COLO668 (cell line): Measurements from ENCODE around the gene AOC3.
"Not testable (repeated sequence)": the region's sequence is repeated elsewhere in the genome, so short reads cannot be mapped to it uniquely, and the experiment has no call there.

Experiments used
- DNase-seq: peaks from one replicate; lab custom pipeline; 2025; ENCODE audit not compliant: unreplicated experiment; lab: John Stamatoyannopoulos, UW

Gene AOC3

DNA sequence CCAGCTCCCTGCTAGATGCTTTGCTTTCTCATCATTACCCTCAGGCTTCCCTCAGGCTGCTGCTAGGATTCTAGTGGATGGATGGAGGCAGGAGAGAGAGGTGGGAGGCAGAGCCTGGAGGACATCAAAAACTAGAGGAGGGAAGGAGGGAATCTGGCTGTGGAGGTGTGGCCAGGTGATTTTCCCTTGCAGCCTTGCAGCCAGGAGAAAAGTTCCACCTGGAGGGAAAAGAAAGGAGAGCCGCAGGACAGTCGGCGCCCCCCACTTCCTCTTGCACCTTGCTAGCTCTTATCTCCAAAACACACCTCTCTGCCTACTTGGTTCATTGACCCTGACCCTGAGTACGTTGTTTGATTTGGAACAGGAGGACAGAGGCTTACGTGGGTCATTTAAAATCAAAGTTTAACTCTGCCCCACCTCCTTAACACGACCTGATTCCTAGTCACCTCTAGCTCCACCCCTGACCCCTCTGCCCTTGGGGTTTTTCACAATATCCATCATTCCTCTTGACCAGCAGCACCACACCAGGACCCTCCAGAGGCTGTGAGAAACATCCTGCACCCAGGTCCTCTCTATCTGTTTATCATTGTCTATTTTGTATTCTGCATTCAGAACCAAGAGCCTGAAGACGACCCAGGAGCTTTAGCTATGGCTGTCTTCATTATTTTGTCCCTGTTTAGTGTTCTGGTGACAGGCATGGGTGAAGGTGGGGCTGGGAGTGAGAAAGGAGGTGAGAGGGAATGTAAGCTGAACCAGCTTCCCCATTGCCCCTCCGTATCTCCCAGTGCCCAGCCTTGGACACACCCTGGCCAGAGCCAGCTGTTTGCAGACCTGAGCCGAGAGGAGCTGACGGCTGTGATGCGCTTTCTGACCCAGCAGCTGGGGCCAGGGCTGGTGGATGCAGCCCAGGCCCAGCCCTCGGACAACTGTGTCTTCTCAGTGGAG lies 15.9 kb downstream of the AOC3 start:
- DNase-seq = no peak

DNA sequence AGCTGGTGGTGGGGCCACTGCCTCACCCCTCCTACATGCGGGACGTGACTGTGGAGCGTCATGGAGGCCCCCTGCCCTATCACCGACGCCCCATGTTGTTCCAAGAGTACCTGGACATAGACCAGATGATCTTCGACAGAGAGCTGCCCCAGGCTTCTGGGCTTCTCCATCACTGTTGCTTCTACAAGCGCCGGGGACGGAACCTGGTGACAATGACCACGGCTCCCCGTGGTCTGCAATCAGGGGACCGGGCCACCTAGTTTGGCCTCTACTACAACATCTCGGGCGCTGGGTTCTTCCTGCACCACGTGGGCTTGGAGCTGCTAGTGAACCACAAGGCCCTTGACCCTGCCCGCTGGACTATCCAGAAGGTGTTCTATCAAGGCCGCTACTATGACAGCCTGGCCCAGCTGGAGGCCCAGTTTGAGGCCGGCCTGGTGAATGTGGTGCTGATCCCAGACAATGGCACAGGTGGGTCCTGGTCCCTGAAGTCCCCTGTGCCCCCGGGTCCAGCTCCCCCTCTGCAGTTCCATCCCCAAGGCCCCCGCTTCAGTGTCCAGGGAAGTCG lies 16.8 kb downstream of the AOC3 start:
- DNase-seq = not testable (repeated sequence)

DNA sequence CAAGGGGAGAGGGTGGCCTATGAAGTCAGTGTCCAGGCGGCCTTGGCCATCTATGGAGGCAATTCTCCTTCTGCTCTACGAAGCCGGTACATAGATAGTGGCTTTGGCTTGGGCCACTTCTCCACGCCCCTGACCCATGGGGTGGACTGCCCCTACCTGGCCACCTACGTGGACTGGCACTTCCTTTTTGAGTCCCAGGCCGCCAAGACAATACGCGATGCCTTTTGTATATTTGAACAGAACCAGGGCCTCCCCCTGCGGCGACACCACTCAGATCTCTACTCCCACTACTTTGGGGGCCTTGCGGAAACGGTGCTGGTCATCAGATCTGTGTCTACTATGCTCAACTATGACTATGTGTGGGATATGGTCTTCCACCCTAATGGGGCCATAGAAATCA lies 17.3 kb downstream of the AOC3 start:
- DNase-seq = no peak

DNA sequence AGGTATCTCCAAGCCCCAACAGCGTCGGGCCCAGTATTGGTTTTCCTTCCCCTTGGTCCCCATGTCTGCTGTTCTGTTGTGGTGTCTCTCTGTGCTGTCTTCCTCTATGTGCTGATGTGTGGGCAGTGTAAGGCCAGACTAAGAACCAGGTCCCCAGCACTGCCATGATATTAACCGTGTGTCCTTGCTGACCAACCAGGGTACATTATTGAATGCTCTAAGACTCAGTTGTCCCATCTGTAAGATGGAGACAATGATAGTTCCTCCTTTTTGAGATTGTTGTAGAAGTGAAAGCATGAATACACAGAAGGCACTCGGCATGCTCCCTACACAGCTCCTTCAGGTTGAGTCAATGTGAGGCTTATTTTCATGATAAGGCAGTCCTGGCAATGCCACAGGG lies 20.6 kb downstream of the AOC3 start:
- DNase-seq = no peak

DNA sequence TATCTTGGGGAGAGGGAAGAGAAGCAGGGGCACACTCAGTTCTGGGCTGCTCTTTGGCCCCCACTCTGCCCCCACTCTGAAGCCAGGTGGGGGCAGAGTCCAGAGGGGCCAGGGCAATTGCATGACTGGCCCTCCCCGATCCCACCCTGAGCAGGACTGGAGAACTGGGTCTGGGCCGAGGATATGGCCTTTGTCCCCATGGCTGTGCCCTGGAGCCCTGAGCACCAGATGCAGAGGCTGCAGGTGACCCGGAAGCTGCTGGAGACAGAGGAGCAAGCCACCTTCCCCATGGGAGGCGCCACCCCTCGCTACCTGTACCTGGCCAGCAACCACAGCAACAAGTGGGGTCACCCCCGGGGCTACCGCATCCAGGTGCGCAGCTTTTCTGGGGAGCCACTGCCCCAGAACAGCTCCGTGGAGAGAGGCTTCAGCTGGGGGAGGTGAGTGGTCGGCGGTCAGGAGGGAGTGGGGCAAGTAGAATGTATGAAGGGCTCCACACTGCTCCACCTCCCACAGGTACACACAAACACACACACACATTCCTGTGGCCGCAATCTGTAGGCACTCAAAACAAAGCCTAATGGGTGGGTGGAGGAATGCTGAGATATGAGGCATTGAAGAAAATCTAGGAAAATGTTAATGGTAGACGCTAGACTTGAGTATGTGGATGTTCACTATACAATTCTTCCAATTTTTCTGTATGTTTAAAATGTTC lies 21.4 kb downstream of the AOC3 start:
- no peak for DNase-seq

DNA sequence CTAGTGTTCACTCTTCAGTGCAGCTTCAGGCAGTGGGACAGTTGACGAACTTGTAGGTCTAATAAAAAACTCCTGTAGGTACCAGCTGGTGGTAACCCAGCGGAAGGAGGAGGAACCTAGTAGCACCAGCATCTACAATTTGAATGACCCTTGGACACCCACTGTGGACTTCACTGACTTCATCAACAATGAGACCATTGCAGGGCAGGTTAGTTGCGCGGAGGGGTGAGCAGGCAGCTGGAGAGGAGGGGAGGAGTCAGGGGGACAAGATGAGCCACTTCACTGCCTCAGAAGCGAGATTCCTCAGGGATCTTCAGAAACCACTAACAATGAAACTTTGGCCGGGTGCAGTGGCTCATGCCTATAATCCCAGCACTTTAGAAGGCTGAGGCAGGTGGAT lies 22.3 kb downstream of the AOC3 start:
- DNase-seq = no peak

DNA sequence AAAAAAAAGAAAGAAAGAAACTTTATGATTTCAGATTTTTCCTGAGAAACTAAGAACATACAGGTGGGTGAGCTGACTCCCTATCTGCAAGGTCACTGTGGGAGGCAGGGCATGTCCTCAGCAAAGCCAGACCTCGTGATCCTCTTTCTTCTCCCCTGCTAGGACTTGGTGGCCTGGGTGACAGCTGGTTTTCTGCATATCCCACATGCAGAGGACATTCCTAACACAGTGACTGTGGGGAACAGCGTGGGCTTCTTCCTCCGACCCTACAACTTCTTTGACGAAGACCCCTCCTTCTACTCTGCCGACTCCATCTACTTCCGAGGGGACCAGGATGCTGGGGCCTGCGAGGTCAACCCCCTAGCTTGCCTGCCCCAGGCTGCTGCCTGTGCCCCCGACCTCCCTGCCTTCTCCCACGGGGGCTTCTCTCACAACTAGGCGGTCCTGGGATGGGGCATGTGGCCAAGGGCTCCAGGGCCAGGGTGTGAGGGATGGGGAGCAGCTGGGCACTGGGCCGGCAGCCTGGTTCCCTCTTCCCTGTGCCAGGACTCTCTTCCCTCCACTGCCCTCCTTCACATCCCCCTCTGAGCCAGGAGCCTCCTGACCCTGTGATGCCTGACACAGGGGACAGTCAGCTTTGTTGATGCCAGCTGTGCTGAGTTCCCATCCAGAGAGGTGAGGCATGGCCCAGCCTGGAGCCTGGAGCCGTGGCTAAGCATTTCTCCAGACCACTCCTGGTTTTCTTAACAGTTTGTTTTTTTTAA lies 23.1 kb downstream of the AOC3 start:
- not testable (repeated sequence) for DNase-seq

DNA sequence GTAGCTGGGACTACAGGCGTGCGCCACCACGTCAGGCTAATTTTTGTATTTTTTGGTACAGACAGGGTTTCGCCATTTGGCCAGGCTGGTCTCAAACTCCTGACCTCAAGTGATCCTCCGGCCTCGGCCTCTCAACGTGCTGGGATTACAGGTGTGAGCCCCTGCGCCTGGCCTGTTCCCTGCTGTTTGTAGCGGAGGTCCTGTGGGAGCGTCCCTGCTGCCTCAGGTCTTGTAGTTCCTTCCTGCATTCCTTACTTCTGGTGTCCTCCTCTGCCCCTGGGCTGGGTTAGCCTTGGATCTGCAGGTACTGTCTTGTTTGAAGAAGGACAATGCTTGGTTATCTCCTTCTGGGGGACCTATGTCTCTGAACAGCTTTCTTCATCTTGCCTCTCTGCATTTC lies 26.0 kb downstream of the AOC3 start:
- DNase-seq = no peak

DNA sequence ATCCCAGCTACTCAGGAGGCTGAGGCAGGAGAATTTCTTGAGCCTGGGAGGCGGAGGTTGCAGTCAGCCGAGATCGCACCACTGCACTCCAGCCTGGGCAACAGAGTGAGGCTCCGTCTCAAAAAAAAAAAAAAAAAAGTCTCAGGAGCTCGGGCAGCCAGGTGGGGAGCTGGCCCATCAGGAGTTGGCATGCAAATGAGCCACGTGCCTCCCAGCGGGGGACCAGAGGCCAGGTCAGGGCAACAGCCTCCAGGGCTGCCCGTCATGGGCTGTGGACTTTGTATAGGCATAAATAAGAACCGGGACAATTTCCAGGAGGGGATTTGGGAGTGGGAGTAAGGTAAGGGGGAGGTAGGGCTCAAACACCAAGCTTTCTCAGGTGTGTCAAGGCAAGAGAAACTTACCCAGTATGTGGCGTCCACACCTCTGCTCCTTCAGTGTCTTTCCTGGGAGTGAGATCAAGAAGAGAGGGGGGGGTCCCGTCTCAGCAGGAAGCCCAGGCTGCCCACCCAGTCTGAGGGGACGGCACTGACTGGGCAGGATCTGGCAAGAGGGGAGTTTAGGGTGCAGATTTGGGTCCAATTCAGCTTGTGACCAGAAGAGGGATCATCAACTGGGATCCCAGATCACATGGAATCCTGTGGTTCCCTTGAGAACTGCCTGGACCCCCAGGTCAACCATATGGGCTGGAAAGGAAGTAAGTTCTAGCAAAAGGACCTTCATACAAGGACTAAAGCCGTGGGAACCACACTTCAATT lies 27.3 kb downstream of the AOC3 start:
- DNase-seq = peak; percentile 0

DNA sequence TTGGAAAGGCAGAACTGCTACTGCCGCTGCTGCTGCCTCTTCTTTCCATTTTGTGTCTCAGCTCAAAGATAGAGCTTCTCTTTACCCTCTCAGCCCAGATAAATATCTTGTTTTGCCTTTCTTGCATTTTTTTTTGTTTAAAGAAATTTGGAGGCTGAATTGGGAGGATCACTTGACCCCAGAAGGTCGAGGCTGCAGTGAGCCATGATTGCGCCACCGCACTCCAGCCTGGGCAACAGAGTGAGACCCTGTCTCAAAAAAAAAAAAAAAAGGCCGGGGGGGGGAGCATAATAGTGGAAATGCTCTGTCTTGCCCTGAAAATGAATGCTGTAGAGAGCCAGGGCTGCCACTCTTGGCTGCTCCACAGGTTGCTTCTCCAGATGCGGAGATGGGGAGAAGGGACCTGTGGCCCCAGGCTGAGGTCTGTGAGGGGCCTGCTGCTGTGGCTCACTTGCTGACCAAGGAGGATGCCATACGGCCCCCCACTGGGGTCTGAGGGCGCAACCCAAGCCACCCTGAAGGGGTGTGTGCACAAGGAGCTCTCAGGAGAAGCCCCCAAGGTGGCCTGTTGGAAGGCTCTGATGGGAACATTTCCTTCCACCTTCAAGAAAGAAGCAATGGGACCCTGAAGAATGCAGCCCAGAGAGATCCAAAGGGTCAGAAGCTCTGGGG lies 28.1 kb downstream of the AOC3 start:
- DNase-seq = no peak

DNA sequence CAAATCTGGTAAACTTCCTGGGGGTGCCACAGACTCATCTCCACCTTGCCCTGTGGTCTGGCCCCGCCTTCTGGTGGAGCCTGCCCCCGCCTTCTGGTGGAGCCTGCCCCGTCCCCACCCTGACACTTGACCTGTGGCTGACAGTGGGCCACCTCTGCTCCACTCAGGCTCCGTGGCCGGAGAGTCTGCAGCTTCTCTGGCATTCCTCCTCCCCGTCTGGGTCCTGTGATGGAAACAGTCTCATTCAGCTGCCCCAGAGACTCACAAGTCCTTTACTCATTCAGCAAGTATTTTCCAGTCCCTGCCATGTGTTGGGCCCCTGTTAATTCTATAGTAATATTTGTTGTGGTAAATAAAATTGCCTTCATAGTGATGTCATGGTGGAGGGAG lies 28.6 kb downstream of the AOC3 start:
- no peak for DNase-seq

DNA sequence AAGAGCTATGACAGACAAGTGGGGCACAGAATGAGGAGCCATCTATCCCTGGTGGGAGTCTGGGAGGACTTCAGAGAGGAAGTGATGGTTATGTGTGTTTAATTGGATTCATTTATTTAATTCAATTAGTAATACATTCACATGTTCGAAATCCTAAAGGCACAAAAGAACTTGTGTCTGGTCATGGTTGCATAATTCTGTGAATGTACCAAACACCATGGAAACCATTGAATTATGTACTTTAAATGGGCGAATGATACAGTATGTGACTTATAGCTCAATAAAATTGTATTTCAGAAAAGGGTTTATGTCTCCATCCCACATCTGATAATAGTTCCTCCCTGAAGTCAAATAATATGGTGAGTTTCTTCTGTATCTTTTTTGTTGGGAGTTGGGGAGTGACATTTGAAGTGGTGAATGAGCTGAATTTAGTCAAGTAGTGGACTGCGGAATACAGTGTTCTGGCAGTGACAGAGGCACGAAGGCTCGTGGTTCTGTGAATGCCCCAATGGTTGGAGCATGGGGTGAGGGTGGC lies 29.8 kb downstream of the AOC3 start:
- DNase-seq = no peak

DNA sequence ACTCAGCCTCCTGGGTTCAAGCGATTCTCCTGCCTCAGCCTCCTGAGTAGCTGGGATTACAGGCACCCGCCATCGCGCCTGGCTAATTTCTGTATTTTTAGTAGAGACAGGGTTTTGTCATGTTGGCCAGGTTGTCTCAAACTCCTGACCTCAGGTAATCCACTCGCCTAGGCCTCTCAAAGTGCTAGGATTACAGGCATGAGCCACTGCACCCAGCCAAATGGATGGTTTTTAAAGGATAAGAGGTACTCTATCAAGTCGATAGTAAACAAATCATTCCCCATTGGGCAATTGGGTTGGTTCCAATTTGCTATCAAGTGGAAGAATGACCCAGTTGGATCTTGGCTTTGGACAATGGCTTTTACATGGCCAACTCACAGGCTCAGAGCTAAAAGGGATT lies 30.7 kb downstream of the AOC3 start:
- DNase-seq = not testable (repeated sequence)

DNA sequence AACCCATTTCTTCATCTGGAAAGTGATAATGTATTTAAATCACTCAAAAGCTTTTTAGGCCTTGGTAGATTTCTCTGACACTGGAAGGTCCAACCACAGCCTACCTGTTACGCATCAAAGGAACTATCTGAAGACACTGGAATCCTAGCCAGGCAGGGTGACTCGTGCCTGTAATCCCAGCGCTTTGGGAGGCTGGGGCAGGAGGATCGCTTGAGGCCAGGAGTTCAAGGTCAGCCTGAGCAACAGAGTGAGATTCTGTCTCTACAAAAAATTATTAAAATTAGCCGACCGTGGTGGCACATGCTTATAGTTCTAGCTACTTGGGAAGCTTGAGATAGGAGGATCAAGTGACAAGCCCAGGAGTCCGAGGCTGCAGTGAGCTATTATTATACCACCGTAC lies 31.2 kb downstream of the AOC3 start:
- no peak for DNase-seq

DNA sequence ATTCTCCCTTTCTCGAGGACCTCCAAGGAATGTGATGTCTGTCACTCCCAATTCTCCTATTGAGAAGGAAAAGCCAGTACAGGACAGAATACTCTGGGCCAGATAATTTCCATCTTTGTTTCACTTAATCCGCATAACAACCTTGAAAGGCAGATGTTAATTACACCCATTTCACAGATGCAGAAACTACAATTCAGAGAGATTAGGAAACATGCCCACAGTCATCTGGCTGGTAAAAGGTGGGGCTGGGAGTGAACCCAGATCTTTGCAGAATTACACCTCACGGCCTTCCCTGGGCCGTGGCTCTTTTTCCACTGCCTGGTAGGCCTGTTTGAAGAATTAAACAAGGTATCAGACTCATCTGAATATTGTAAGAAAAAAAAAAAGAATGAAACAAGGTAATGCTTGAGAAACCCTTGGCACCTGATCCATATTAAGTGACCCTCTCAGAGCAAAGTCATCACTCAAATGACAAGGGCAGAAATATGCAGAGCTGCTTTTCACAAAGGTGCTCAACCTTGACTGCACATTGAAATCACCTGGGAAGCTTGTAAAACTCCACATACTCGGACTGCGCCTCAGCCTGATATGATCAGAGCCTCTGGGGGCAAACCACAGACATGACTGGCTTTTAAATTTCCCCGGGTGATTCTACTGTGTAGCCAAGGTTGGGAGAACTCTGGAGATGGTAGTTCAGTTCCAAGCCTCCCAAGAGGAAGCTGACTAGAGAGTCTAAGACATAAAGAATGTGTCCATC lies 33.0 kb downstream of the AOC3 start:
- DNase-seq = no peak

DNA sequence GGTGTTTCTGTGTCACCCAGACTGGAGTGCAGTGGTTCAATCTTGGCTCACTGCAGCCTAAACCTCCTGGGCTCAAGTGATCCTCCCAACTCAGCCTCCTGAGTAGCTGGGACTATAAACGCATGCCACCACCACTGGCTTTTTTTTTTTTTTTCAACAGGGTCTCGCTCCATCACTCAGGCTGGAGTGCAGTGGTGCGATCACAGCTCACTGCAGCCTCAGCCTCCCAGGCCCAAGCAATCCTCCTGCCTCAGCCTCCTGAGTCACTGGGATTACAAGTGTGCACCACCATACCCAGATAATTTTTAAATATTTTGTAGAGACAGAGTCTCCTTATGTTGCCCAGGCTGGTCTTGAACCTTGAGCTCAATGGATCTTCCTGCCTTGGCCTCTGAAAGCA lies 34.8 kb downstream of the AOC3 start:
- DNase-seq = not testable (repeated sequence)

DNA sequence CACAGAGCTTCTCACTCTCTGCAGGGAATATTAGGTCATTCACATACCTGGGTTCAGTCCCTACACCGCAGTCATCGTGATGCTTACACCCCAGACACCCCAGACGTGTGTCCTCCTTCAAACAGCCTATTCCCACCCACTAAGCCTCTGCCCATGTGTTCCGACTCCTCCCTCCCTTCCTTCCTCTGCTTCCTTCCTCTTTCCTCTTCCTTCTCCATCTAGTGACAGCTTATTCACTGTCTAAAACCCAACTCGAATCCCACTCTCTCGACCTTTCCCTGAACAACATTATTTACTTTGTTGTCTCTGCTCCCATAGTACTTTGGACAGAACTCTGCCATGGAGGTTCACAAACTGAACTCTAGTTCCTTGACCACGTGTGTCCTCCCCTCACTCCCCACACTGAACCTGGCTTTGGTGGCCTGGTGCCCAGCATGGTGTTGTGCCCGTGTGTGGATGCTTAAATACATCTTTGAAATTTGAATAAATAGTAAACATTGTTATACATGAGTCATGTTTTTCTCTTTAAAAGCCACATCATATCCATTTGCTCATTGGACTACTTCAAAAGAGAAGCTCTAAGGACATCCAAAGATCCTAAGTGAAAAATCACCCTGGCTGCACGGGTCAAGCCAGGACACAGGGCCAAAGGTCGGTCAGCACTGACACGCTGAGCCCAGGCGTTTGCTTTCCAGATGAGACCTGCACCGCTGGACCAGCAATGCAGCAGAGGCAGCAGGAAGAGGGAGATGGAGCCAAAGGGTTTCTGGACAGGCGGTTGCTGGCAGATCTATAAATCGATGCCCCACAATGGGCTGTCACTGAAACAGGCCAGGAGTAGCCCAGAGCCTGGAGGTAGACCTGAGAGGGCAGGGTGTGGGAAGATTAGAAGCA lies 35.5 kb downstream of the AOC3 start:
- DNase-seq = no peak

DNA sequence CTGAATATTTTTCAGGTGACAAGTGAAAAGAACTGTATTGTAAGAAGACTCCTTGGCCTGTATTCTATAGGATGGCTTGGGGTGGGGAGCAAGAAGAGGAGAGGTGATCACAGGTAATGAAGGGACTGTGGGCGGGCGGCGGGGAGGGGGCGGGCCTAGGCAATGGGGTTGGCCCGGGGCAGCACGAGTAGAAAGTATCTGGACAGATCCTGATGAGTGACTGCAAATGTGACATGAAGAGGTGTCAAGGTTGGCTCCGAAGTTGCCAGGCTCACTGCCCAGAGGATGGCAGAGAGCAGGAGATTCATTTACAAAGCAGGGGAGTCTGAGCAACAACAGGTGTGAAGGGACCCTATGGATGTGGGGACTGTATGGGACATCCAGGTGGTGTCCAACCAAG lies 38.8 kb downstream of the AOC3 start:
- no peak for DNase-seq
